Glomerular endothelial cell (primary cell): ENCODE data around the gene ARSI. TPM values are rescaled to one million over a fixed set of nuclear protein-coding genes. Genes with fewer than 3 reads are reported as not detected.

ENCODE experiments used
- DNase-seq: peaks from one replicate; pipeline ENCODE4 v3.0.0-alpha.2; 2011; ENCODE audit warnings: low read depth, low spot score; ENCODE audit errors: extremely low read depth
- total RNA-seq: library from RNA; depleted of rRNA; stranded (reverse); fragments of >200 nt; gene quantifications from 2 replicates; pipeline ENCODE4 v1.2.3, GENCODE V29; 2015

The ARSI gene
- total RNA-seq, 1 donor from 2014 or later: 5.3 TPM

- DNase-seq: no peak
These were observed 6.6 kb upstream of the ARSI start for GRCh38 chr5:150309101-150309885.

GRCh38 chr5:150307617-150308426 is 5.1 kb upstream of the ARSI start:
- no peak for DNase-seq

- DNase-seq: no peak
These were observed 4.1 kb upstream of the ARSI start for GRCh38 chr5:150306775-150307174.

- no peak for DNase-seq
These were observed 2.9 kb upstream of the ARSI start for GRCh38 chr5:150305557-150305956.

GRCh38 chr5:150305095-150305494 is 2.4 kb upstream of the ARSI start:
- no peak for DNase-seq

- DNase-seq: no peak
These were observed 1.9 kb upstream of the ARSI start for GRCh38 chr5:150304481-150305081.

GRCh38 chr5:150303660-150304386 is 1.1 kb upstream of the ARSI start:
- no peak for DNase-seq

- DNase-seq: no peak
These were observed 438 bp upstream of the ARSI start for GRCh38 chr5:150303070-150303615.

GRCh38 chr5:150301901-150302300 is 804 bp downstream of the ARSI start:
- no peak for DNase-seq

GRCh38 chr5:150301170-150301505 is 1.6 kb downstream of the ARSI start:
- no peak for DNase-seq

GRCh38 chr5:150300496-150301169 is 2.1 kb downstream of the ARSI start:
- no peak for DNase-seq

GRCh38 chr5:150299571-150300327 is 3.0 kb downstream of the ARSI start:
- no peak for DNase-seq

GRCh38 chr5:150298701-150299451 is 3.8 kb downstream of the ARSI start:
- no peak for DNase-seq

GRCh38 chr5:150297934-150298595 is 4.6 kb downstream of the ARSI start:
- no peak for DNase-seq

- no peak for DNase-seq
These were observed 5.3 kb downstream of the ARSI start for GRCh38 chr5:150297236-150297890.

GRCh38 chr5:150296496-150296895 is 6.2 kb downstream of the ARSI start:
- DNase-seq: no peak

- DNase-seq: no peak
These were observed 6.8 kb downstream of the ARSI start for GRCh38 chr5:150295741-150296486.
